Measurements from ENCODE around the gene BABAM2. TPM values are rescaled to one million over a fixed set of nuclear protein-coding genes. Genes with fewer than 3 reads are reported as not detected.

BABAM2 gene
- total and polyA plus RNA-seq, 7 donors = 22.9 to 52.3 (median 25.2) TPM

GRCh38 chr2:28336982-28337627, 446.6 kb downstream of the BABAM2 start:
- intact Hi-C loops (cut with DNase I) = no loop called here
- H3K4me1 ChIP-seq = peaks cover 0 to 57% (median 39%) of the 10 kb centered on the region in 4 donors
- TF ChIP-seq EP300 (IDR thresholded peaks at IDR 0.05) (no peak), POLR2AphosphoS5 (IDR thresholded peaks at IDR 0.05) (no peak), POLR2A (IDR thresholded peaks at IDR 0.05) (no peak), CTCF (IDR thresholded peaks at IDR 0.05) (no peak)
- peak; percentile 62 for DNase-seq
- no peaks in the 10 kb centered on the region for H3K36me3 ChIP-seq
- H3K9me3 ChIP-seq = no peaks in the 10 kb centered on the region
- no peak overlapping the region for H3K4me3 ChIP-seq
- H3K27me3 ChIP-seq = no peaks in the 10 kb centered on the region
- 90 to 91% methylated on average over 16 of the region's 16 CpGs for WGBS, 2 donors
- peak overlapping the region in 3 of 4 donors; percentile 59 to 73 (median 65) for H3K27ac ChIP-seq

GRCh38 chr2:28338046-28338817, 447.7 kb downstream of the BABAM2 start:
- 71 to 79% methylated on average over 14 of the region's 14 CpGs for WGBS, 2 donors
- DNase-seq = peak; percentile 94
- H3K27ac ChIP-seq = peak overlapping the region; percentile 48 to 73 (median 62)
- H3K9me3 ChIP-seq = no peaks in the 10 kb centered on the region
- no peaks in the 10 kb centered on the region for H3K36me3 ChIP-seq
- H3K27me3 ChIP-seq = no peaks in the 10 kb centered on the region
- no peak overlapping the region for H3K4me3 ChIP-seq
- TF ChIP-seq EP300 (IDR thresholded peaks at IDR 0.05) (peak in 1 of 4 donors; percentile 65), POLR2AphosphoS5 (IDR thresholded peaks at IDR 0.05) (peak in 3 of 4 donors; percentile 48 to 87 (median 66)), POLR2A (IDR thresholded peaks at IDR 0.05) (no peak), CTCF (IDR thresholded peaks at IDR 0.05) (no peak)
- intact Hi-C loops (cut with DNase I) = loop anchor here (2.0 kb wide), 1 partner anchor 53 kb away; no protein-coding TSS in a partner anchor
- peaks cover 0 to 66% (median 50%) of the 10 kb centered on the region in 4 donors for H3K4me1 ChIP-seq

GRCh38 chr2:28338831-28339321, 448.3 kb downstream of the BABAM2 start:
- H3K4me1 ChIP-seq = peaks cover 0 to 62% (median 48%) of the 10 kb centered on the region in 4 donors
- 88% methylated on average over 7 of the region's 7 CpGs for WGBS, 2 donors
- peak overlapping the region; percentile 16 to 73 (median 62) for H3K27ac ChIP-seq
- H3K9me3 ChIP-seq = no peaks in the 10 kb centered on the region
- H3K36me3 ChIP-seq = no peaks in the 10 kb centered on the region
- peak; percentile 54 for DNase-seq
- H3K27me3 ChIP-seq = no peaks in the 10 kb centered on the region
- intact Hi-C loops (cut with DNase I) = loop anchor here (2.0 kb wide), 1 partner anchor 52 kb away; no protein-coding TSS in a partner anchor
- no peak overlapping the region for H3K4me3 ChIP-seq
- TF ChIP-seq EP300 (IDR thresholded peaks at IDR 0.05) = no peak
- no peak for TF ChIP-seq POLR2A (IDR thresholded peaks at IDR 0.05)
- TF ChIP-seq POLR2AphosphoS5 (IDR thresholded peaks at IDR 0.05) = no peak
- no peak for TF ChIP-seq CTCF (IDR thresholded peaks at IDR 0.05)

- intact Hi-C loops (cut with DNase I) = loop anchor here (2.0 to 5.0 kb wide), 2 partner anchors 37 to 51 kb away; no protein-coding TSS in a partner anchor
- WGBS, 2 donors = 91 to 93% methylated on average over 10 of the region's 10 CpGs
Observed at GRCh38 chr2:28339516-28340175, 449.1 kb downstream of the BABAM2 start.

More at GRCh38 chr2:28339516-28340175, 449.1 kb downstream of the BABAM2 start:
- Histone ChIP-seq H3K4me1 (peaks cover 0 to 54% (median 40%) of the 10 kb centered on the region in 4 donors), H3K9me3 (no peaks in the 10 kb centered on the region), H3K27me3 (no peaks in the 10 kb centered on the region), H3K27ac (peak overlapping the region in 2 of 4 donors; percentile 65 to 73), H3K36me3 (no peaks in the 10 kb centered on the region), H3K4me3 (no peak overlapping the region)
- TF ChIP-seq EP300 (IDR thresholded peaks at IDR 0.05) = no peak
- TF ChIP-seq POLR2AphosphoS5 (IDR thresholded peaks at IDR 0.05) = no peak
- TF ChIP-seq CTCF (IDR thresholded peaks at IDR 0.05) = no peak
- no peak for TF ChIP-seq POLR2A (IDR thresholded peaks at IDR 0.05)
- DNase-seq = peak; percentile 59

Data from sigmoid colon (tissue), 7 donors.